ENCODE results near the gene DDX39A.

Gene DDX39A

GRCh38 chr19:14434543-14435319 lies 15.6 kb upstream of the DDX39A start:
- peak; percentile 29 to 67 (median 50) for DNase-seq

GRCh38 chr19:14433554-14434501 lies 14.7 kb upstream of the DDX39A start:
- DNase-seq: no peak

GRCh38 chr19:14432791-14433553 lies 13.8 kb upstream of the DDX39A start, which contains the start of gene PKN1:
TSS of gene PKN1 (plus strand) at chr19:14433306. CDS start at chr19:14433522, 216 bp downstream.
- peak in 3 of 4 experiments; percentile 43 to 83 (median 80) for DNase-seq

GRCh38 chr19:14430712-14431111 lies 11.6 kb upstream of the DDX39A start:
- DNase-seq: no peak

GRCh38 chr19:14428882-14429416 lies 9.8 kb upstream of the DDX39A start:
- DNase-seq: no peak

- no peak for DNase-seq
These were observed 8.3 kb upstream of the DDX39A start for GRCh38 chr19:14427461-14427860.

- DNase-seq: no peak
These were observed 6.6 kb upstream of the DDX39A start for GRCh38 chr19:14425696-14426138.

GRCh38 chr19:14418856-14419105 lies 360 bp downstream of the DDX39A start:
- peak in 3 of 4 experiments; percentile 79 to 91 (median 88) for DNase-seq

GRCh38 chr19:14416817-14417231 lies 2.3 kb downstream of the DDX39A start:
- DNase-seq: peak; percentile 27 to 63 (median 35)

- DNase-seq: no peak
These were observed 4.0 kb downstream of the DDX39A start for GRCh38 chr19:14414926-14415690.

- DNase-seq: no peak
These were observed 5.4 kb downstream of the DDX39A start for GRCh38 chr19:14413693-14414181.

- DNase-seq: no peak
These were observed 6.0 kb downstream of the DDX39A start for GRCh38 chr19:14412996-14413692.

- no peak for DNase-seq
These were observed 6.7 kb downstream of the DDX39A start for GRCh38 chr19:14412324-14412995.

GRCh38 chr19:14411938-14412245 lies 7.2 kb downstream of the DDX39A start:
- DNase-seq: no peak

GRCh38 chr19:14411161-14411937 lies 7.8 kb downstream of the DDX39A start:
- DNase-seq: no peak

GRCh38 chr19:14410091-14411051 lies 8.8 kb downstream of the DDX39A start:
- DNase-seq: no peak

GRCh38 chr19:14409146-14410023 lies 9.8 kb downstream of the DDX39A start:
- DNase-seq: no peak

All from suppressor macrophage (primary cell).